Activated T-helper 1 cell treated with anti-CD3 and anti-CD28 coated beads, Interleukin-12 subunit alpha, Interleukin-12 subunit beta, Interleukin-2, Interleukin-4 antibody, amounts not matched to agents 30 ng/mL and 10 ng/mL and 1 ng/mL, durations not matched to agents 14 hours and 24 hours and 36 hours (primary cell): ENCODE data around the gene PCNX1. TPM values are rescaled to one million over a fixed set of nuclear protein-coding genes. Genes with fewer than 3 reads are reported as not detected.
"Not testable (repeated sequence)": the region's sequence is repeated elsewhere in the genome, so short reads cannot be mapped to it uniquely, and the experiment has no call there.

Source experiments
- DNase-seq: peaks from one replicate; pipeline ENCODE4 v3.0.0; 2021; ENCODE audit warnings: low spot score
- H3K27ac Mint-ChIP-seq: one replicate; pipeline ENCODE4 v1.8.0; 2021; ENCODE audit warnings: mild to moderate bottlenecking, mixed read lengths
- H3K27me3 Mint-ChIP-seq: one replicate; pipeline ENCODE4 v1.8.0; 2022; ENCODE audit warnings: mild to moderate bottlenecking, moderate library complexity, mixed read lengths; ENCODE audit not compliant: insufficient read depth
- H3K36me3 Mint-ChIP-seq: one replicate; pipeline ENCODE4 v1.8.0; 2021; ENCODE audit warnings: low read depth, mixed read lengths
- H3K4me1 Mint-ChIP-seq: one replicate; pipeline ENCODE4 v1.8.0; 2021; ENCODE audit warnings: low read depth, mixed read lengths
- H3K4me3 Mint-ChIP-seq: one replicate; pipeline ENCODE4 v1.8.0; 2021; ENCODE audit warnings: mild to moderate bottlenecking, moderate library complexity, mixed read lengths
- H3K9me3 Mint-ChIP-seq: one replicate; pipeline ENCODE4 v1.8.0; 2021; ENCODE audit warnings: mixed read lengths
- intact Hi-C: fragments of 100-400 bp; cut with micrococcal nuclease; formaldehyde crosslinking; loops from one replicate; pipeline ENCODE4 v1.15.1; 2024
- total RNA-seq: library from RNA; stranded (reverse); gene quantifications from 2 replicates; pipeline ENCODE4 v1.2.3, GENCODE V29; 2022

Gene PCNX1
- total RNA-seq, 1 donor from 2014 or later, result 37.9 TPM

DNA sequence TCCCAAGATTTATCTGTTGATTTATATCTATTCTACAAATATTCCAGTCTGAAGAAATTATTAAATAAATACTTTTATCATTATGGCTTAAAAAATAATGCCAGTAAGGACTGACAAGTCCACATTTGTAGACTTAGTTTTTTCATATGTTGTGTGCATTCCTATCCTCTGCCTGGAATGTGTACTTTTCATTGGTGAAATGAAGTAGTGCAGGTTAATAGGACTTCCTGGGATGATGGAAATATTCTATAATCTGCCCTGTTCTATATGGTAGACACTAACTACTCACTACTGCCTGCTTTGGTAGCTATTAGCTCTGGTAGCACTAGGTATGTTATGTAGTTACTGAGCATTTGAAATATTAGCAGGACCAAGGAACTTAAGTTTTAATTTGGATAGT is 86.7 kb downstream of the PCNX1 start:
- Mint-ChIP-seq H3K4me3 (no peak overlapping the region), H3K27ac (no peak overlapping the region), H3K36me3 (peaks cover 8% of the 10 kb centered on the region), H3K27me3 (no peaks in the 10 kb centered on the region), H3K4me1 (peaks cover 11% of the 10 kb centered on the region), H3K9me3 (no peaks in the 10 kb centered on the region)
- no peak for DNase-seq
- intact Hi-C loops, result no loop called here

DNA sequence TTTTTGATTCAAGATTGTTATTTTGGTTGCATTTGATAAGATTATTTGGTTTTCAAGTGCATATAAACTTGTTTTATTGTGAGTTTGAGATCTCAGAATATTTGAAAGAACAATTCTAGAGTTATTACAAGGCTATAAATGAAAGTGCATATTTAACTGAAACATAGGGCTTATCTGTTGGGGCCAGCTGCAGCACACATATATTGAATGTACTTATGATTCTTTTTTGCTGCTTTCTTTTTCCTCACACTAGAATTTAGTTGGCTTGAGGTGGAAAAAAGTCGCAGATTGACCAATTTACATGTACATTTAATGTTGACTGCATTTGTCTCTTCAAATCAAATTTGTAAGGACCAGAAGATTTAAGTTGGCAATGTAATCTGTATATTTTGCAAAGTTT is 88.0 kb downstream of the PCNX1 start:
- intact Hi-C loops, result no loop called here
- Mint-ChIP-seq H3K27ac (no peak overlapping the region), H3K9me3 (no peaks in the 10 kb centered on the region), H3K4me3 (no peak overlapping the region), H3K27me3 (no peaks in the 10 kb centered on the region), H3K36me3 (peaks cover 8% of the 10 kb centered on the region), H3K4me1 (peaks cover 24% of the 10 kb centered on the region)
- DNase-seq, result no peak

DNA sequence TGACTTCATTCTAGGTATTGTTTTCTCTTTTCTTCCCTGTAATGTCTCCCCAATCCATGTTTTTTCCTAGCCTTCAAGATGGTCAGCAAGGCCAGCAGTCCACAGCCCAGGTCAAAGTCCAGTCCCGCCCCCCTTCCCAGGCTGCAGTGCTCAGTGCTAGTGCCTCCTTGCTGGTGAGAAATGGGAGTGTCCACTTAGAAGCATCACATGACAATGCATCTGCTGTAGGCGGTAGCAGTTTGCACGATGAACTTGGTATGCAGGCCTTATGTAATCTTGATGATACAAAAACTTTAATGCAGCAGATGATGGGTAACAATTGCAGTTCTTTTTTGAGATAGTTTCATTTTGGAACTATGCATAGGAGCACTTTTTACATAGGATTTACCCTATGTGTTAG is 88.4 kb downstream of the PCNX1 start:
- peaks cover 7% of the 10 kb centered on the region for H3K36me3 Mint-ChIP-seq
- DNase-seq, result no peak
- intact Hi-C loops, result no loop called here
- H3K4me3 Mint-ChIP-seq, result no peak overlapping the region
- H3K9me3 Mint-ChIP-seq, result no peaks in the 10 kb centered on the region
- H3K27ac Mint-ChIP-seq, result no peak overlapping the region
- H3K4me1 Mint-ChIP-seq, result peaks cover 24% of the 10 kb centered on the region
- no peaks in the 10 kb centered on the region for H3K27me3 Mint-ChIP-seq

DNA sequence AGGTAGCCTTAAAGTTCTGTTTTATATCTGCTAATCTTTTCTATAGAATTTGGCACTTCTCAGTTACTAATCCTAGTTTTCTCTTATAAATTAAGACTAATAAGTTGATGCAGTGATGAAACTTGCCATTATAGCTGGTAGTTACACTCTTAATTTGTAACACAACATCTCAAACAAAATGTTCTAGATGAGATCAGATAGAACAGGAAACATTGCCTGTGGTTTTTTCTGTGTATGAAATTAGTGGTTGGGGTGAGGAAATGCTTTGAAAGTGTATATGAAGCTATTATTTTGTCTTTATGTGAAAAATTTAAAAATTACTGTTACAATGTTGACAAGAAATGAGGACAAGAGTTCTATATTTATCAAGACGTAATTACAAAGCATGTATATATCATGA is 91.9 kb downstream of the PCNX1 start:
- Mint-ChIP-seq H3K4me1 (peaks cover 39% of the 10 kb centered on the region), H3K4me3 (no peak overlapping the region)

DNA sequence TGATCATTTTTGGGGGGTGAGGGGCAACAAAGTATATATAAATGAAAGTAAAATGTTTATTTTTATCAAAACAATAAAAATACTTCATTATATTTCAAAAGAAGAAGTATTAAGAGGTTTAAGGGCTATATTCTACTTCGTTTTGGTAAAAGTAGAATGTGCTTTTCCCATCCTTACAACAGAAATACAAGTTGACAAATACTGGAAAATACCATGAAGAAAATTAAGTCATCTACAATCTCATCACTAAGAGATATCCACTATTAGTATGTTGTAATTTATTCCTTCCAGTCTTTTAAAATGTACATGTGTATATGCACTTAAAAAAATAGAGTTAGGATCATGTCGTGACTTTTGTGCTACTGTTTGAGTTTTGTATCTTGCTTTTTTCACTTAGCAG is 92.8 kb downstream of the PCNX1 start:
- intact Hi-C loops, result no loop called here
- Mint-ChIP-seq H3K27me3 (no peaks in the 10 kb centered on the region), H3K4me1 (peaks cover 42% of the 10 kb centered on the region), H3K27ac (no peak overlapping the region), H3K36me3 (peaks cover 24% of the 10 kb centered on the region), H3K9me3 (no peaks in the 10 kb centered on the region), H3K4me3 (no peak overlapping the region)
- no peak for DNase-seq

More for the DNA sequence above, 91.9 kb downstream of the PCNX1 start:
- H3K9me3 Mint-ChIP-seq, result no peaks in the 10 kb centered on the region
- H3K27ac Mint-ChIP-seq, result no peak overlapping the region
- no peaks in the 10 kb centered on the region for H3K27me3 Mint-ChIP-seq
- DNase-seq, result no peak
- intact Hi-C loops, result no loop called here
- H3K36me3 Mint-ChIP-seq, result peaks cover 18% of the 10 kb centered on the region

DNA sequence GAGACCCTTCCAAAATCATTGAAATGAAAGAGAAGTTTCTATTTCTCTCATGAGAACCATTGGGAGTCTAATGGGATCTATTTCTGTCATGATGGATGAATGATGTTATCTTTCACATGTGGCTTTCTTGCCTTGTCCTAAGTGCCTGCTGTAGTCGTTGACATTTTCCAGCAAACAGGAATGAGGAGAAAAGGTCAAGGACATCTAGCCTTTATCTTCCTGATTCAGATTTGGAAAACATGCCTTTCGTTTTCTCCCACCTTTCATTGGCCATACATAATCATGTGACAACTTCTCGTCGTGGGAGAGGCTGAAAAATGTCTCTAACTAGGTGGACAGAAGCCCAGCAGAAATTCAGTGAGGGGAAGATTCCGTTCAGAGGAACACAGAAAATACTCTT is 94.5 kb downstream of the PCNX1 start:
- H3K27ac Mint-ChIP-seq, result no peak overlapping the region
- intact Hi-C loops, result no loop called here
- H3K4me3 Mint-ChIP-seq, result no peak overlapping the region
- DNase-seq, result no peak
- H3K4me1 Mint-ChIP-seq, result peaks cover 35% of the 10 kb centered on the region
- no peaks in the 10 kb centered on the region for H3K27me3 Mint-ChIP-seq
- H3K9me3 Mint-ChIP-seq, result no peaks in the 10 kb centered on the region
- H3K36me3 Mint-ChIP-seq, result peaks cover 20% of the 10 kb centered on the region

DNA sequence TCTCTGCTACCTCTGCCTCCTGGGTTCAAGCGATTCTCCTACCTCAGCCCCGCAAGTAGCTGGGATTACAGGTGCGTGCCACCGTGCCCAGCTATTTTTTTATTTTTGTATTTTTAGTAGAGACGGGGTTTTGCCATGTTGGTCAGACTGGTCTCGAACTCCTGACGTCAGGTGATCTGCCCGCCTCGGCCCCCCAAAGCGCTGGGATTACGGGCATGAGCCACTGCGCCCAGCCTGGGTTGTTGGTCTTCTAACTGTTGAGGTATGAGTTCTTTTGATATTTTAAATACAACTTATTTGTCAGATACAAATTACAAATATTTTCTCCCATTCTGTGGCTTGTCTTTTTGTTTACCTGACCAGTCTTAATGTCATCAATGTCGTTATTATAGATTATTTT is 95.9 kb downstream of the PCNX1 start:
- intact Hi-C loops, result no loop called here
- peaks cover 35% of the 10 kb centered on the region for H3K4me1 Mint-ChIP-seq
- no peak for DNase-seq
- no peaks in the 10 kb centered on the region for H3K27me3 Mint-ChIP-seq
- H3K27ac Mint-ChIP-seq, result no peak overlapping the region
- H3K9me3 Mint-ChIP-seq, result no peaks in the 10 kb centered on the region
- H3K4me3 Mint-ChIP-seq, result no peak overlapping the region
- peaks cover 20% of the 10 kb centered on the region for H3K36me3 Mint-ChIP-seq

DNA sequence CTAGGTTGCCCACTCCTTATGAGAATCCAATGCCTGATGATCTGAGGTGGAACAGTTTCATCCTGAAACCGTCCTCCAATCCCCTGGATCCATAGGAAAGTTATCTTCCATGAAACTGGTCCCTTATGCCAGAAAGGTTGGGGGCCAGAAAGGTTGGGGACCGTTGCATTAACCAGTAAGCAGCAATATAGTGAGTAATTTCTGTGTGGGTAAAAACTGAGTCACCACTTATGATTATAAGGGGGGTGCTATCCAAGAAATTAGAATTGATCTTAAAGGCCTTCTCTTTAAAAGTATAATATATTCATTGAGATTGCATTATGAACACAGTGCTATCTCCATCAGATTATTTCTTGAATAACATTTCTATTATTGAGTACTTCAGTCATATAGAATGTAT is 97.2 kb downstream of the PCNX1 start:
- no peaks in the 10 kb centered on the region for H3K9me3 Mint-ChIP-seq
- H3K27me3 Mint-ChIP-seq, result no peaks in the 10 kb centered on the region
- H3K4me3 Mint-ChIP-seq, result no peak overlapping the region
- intact Hi-C loops, result no loop called here
- peaks cover 20% of the 10 kb centered on the region for H3K36me3 Mint-ChIP-seq
- peaks cover 28% of the 10 kb centered on the region for H3K4me1 Mint-ChIP-seq
- H3K27ac Mint-ChIP-seq, result no peak overlapping the region
- no peak for DNase-seq

DNA sequence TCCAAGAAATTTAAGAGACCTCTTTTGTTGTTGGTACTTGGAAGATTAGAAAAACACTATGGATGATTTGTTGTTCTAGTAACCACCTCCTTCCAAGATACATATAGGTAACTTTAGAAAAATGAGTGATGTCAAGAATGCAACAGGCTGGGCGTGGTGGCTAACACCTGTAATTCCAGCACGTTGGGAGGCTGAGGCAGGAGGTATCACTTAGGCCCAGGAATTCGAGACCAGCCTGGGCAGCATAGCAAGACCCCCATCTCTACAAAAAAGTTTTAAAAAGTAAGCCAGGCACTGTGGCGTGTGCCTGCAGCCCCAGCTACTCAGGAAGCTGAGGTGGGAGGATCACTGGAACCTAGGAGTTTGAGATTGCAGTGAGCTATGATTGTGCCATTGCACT is 97.8 kb downstream of the PCNX1 start:
- Mint-ChIP-seq H3K36me3 (peaks cover 20% of the 10 kb centered on the region), H3K9me3 (no peaks in the 10 kb centered on the region), H3K27ac (peak overlapping the region; percentile 40), H3K4me3 (no peak overlapping the region), H3K4me1 (peaks cover 22% of the 10 kb centered on the region), H3K27me3 (no peaks in the 10 kb centered on the region)
- intact Hi-C loops, result no loop called here
- no peak for DNase-seq

DNA sequence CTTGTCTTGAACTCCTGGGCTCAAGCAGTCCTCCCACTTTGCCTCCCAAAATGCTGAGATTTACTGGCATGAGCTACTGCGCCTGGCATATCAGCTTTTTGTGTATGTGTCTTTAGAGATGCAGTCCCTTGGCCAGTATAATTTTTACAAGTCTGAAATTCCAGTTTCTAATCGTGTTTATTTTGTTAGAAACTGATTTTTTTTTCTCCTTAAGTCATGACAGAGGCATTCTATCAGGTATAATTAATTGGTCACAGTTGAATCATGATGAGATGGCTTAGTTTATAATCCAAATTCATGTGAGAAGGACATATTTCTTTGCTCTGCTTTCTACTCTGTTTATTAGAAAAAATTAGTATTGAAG is 98.9 kb downstream of the PCNX1 start:
- Mint-ChIP-seq H3K36me3 (peaks cover 21% of the 10 kb centered on the region), H3K9me3 (no peaks in the 10 kb centered on the region), H3K27ac (no peak overlapping the region), H3K4me3 (no peak overlapping the region), H3K27me3 (no peaks in the 10 kb centered on the region), H3K4me1 (peaks cover 20% of the 10 kb centered on the region)
- intact Hi-C loops, result no loop called here
- no peak for DNase-seq

DNA sequence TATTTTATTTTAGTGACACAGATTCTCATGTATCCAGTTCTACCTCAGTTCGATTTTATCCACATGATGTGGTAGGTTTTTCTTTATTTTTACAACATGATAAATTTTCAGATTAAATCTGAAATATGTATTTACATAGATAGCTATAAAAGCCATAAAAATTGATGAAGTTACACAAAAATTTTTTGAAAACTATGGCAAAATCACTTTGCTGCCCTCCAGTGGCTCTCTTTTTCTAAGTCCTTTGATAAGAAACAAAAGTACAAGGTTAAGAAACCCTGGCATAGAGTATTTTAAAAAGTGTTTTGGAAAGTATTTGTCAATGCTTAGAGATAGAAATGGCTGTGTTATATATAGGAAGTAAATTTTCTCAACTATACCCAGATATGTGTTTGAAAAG is 104.2 kb downstream of the PCNX1 start:
- peaks cover 34% of the 10 kb centered on the region for H3K36me3 Mint-ChIP-seq
- intact Hi-C loops, result no loop called here
- DNase-seq, result no peak
- no peaks in the 10 kb centered on the region for H3K4me1 Mint-ChIP-seq
- no peaks in the 10 kb centered on the region for H3K9me3 Mint-ChIP-seq
- H3K27ac Mint-ChIP-seq, result no peak overlapping the region
- no peaks in the 10 kb centered on the region for H3K27me3 Mint-ChIP-seq
- H3K4me3 Mint-ChIP-seq, result no peak overlapping the region

DNA sequence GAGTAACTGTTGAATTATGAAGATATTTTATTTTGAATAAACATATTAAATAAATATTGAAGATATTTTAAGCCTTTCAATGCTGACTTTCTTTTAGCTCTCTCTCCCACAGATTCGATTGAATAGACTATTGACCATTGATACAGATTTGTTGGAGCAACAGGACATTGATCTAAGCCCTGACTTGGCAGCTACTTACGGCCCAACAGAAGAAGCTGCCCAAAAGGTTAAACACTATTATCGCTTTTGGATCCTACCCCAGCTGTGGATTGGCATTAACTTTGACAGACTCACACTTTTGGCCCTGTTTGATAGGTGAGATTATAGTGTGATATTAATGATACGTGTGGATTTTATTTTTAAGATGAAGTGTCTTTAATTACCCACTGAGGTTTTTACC is 105.6 kb downstream of the PCNX1 start:
- no peak for DNase-seq
- Mint-ChIP-seq H3K27ac (no peak overlapping the region), H3K36me3 (peaks cover 40% of the 10 kb centered on the region), H3K4me1 (no peaks in the 10 kb centered on the region), H3K9me3 (no peaks in the 10 kb centered on the region), H3K4me3 (no peak overlapping the region), H3K27me3 (no peaks in the 10 kb centered on the region)
- intact Hi-C loops, result no loop called here

DNA sequence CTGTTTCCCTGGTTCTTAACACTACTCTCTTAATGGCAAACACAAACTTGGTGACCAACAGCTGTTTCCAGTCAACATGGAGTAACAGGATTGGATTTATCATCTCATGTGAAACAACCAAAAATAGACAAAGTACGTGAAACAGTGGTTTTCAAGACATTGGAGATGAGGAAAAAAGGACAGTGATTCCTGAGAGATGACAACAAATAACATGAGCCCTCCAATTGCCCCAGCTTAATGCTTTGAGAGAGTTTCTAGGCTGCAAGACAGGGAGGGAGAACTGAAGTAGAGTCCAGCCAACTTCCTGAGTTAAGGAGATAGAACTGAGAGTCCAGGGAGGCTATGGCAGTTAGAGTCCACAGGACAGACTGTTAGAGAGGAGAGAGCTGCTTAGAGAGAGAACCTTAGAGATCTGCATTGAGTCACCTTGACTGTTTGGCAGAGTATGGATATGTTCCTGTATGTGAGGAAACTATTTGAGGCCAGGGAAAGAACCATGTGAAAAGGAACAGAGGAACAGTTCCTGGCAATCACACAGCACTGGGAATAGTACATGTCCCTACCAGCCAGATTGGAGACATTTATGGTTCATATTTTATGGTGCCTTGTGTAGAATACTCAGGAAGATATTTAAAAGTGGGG is 106.4 kb downstream of the PCNX1 start:
- no peak overlapping the region for H3K27ac Mint-ChIP-seq
- peaks cover 41% of the 10 kb centered on the region for H3K36me3 Mint-ChIP-seq
- H3K27me3 Mint-ChIP-seq, result no peaks in the 10 kb centered on the region
- intact Hi-C loops, result no loop called here
- H3K4me3 Mint-ChIP-seq, result no peak overlapping the region
- H3K9me3 Mint-ChIP-seq, result no peaks in the 10 kb centered on the region
- H3K4me1 Mint-ChIP-seq, result no peaks in the 10 kb centered on the region
- no peak for DNase-seq

DNA sequence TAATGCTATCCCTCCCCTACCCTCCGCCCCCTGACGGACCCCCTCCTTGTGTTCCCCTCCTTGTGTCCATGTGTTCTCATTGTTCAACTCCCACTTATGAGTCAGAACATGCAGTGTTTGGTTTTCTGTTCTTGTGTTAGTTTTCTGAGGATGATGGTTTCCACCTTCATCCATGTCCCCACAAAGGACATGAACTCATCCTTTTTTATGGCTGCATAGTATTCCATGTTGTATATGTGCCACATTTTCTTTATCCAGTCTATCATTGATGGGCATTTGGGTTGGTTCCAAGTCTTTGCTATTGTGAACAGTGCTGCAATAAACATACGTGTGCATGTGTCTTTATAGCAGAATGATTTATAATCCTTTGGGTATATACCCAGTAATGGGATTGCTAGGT is 112.7 kb downstream of the PCNX1 start:
- Mint-ChIP-seq H3K36me3 (peaks cover 56% of the 10 kb centered on the region), H3K9me3 (peaks cover 14% of the 10 kb centered on the region), H3K4me1 (peaks cover 33% of the 10 kb centered on the region)
- H3K4me3 Mint-ChIP-seq, H3K27me3 Mint-ChIP-seq, DNase-seq, H3K27ac Mint-ChIP-seq: not testable (repeated sequence)
- intact Hi-C loops, result loop anchor here (5.0 kb wide), 3 partner anchors 133 to 537 kb away; no protein-coding TSS in a partner anchor
